HepG2 (cell line): Measurements from ENCODE around the gene CYBC1. TPM values are rescaled to one million over a fixed set of nuclear protein-coding genes. Genes with fewer than 3 reads are reported as not detected.

ENCODE experiments used
- ATAC-seq: fragments of 200-7000 bp; cut with Tn5 transposase; 3 replicates; pipeline ENCODE4 v1.9.1; 2020; ENCODE audit warnings: mild to moderate bottlenecking, moderate library complexity
- BruUV-seq: library from RNA; stranded (reverse); fragments of 400-500 nt; replicated peaks from 2 replicates; lab custom pipeline; 2021; lab: Mats Ljungman, UMichigan
- CTCF ChIA-PET: fragments of 300-600 bp; formaldehyde crosslinking; extraction: SDS; loops from one replicate; lab custom pipeline; 2021; ENCODE audit warnings: low total read pairs, inconsistent platforms, low intra/inter-chr PET ratio; lab: Yijun Ruan, JAX
- POLR2A ChIA-PET: fragments of 350-600 bp; sonication (Branson Sonifier 250); formaldehyde crosslinking; loops from one replicate; lab custom pipeline; 2020; ENCODE audit warnings: antibody characterized with exemption, inconsistent platforms; lab: Yijun Ruan, JAX
- DNase-seq: peaks from one replicate; pipeline ENCODE4 v3.0.0-alpha.2; 2015; ENCODE audit warnings: low spot score
- FAIRE-seq: peaks from 3 replicates; lab custom pipeline; 2011; peaks lifted over from hg19 to GRCh38; lab: Jason Lieb, UNC
- H2AFZ ChIP-seq: one replicate; pipeline ENCODE4 v1.6.1; 2011; ENCODE audit warnings: low read length, inconsistent platforms
- H3K27ac ChIP-seq: fragments of 300-600 bp; 3 replicates; pipeline ENCODE4 v1.8.0; 2011; ENCODE audit warnings: mixed run types, mild to moderate bottlenecking, mixed read lengths, low read length, inconsistent platforms; ENCODE audit not compliant: insufficient read depth; ENCODE audit errors: extremely low read length
- H3K27me3 ChIP-seq, 2 experiments: fragments of 200-600 bp in 1 of 2; 2 replicates in 1 of 2; 3 replicates in 1 of 2; pipeline versions ENCODE4 v1.6.0 to v1.8.0; 2011; ENCODE audit warnings: low read length in 2 of 2, mild to moderate bottlenecking in 2 of 2, moderate library complexity in 2 of 2, inconsistent platforms in 1 of 2; ENCODE audit not compliant: insufficient read depth in 2 of 2, control insufficient read depth in 1 of 2
- H3K36me3 ChIP-seq, 2 experiments: fragments of 200-600 bp in 1 of 2; replicated peaks in 1 of 2; 2 replicates in 1 of 2; 3 replicates in 1 of 2; pipeline versions ENCODE4 v1.5.1 to v1.8.0; 2011; ENCODE audit warnings: low read length in 2 of 2, inconsistent platforms in 1 of 2; ENCODE audit not compliant: insufficient read depth in 2 of 2, control insufficient read depth in 1 of 2
- H3K4me1 ChIP-seq: 2 replicates; pipeline ENCODE4 v1.5.1; 2012; ENCODE audit warnings: low read length, inconsistent platforms; ENCODE audit not compliant: insufficient read depth
- H3K4me2 ChIP-seq: 2 replicates; pipeline ENCODE4 v1.6.0; 2011; ENCODE audit warnings: low read depth, low read length, inconsistent platforms
- H3K4me3 ChIP-seq, 3 experiments: fragments of 200-600 bp in 1 of 3; sonication (generic), shearing (Covaris generic) in 1 of 3; replicated peaks in 1 of 3; 2 replicates each; pipeline ENCODE4 v1.5.1; 2011 to 2016; ENCODE audit warnings: low read length in 3 of 3, inconsistent platforms in 2 of 3, low read depth in 2 of 3, mild to moderate bottlenecking in 2 of 3, control low read depth in 1 of 3, mixed read lengths in 1 of 3; ENCODE audit not compliant: insufficient read depth in 1 of 3
- H3K79me2 ChIP-seq: one replicate; pipeline ENCODE4 v1.6.1; 2011; ENCODE audit warnings: low read length, inconsistent platforms; ENCODE audit not compliant: insufficient read depth
- H3K9ac ChIP-seq: 2 replicates; pipeline ENCODE4 v1.6.0; 2011; ENCODE audit warnings: mild to moderate bottlenecking, low read depth, low read length, inconsistent platforms; ENCODE audit not compliant: insufficient read depth
- H3K9me3 ChIP-seq: 2 replicates; pipeline ENCODE4 v1.5.1; 2012; ENCODE audit warnings: mild to moderate bottlenecking, low read length
- H4K20me1 ChIP-seq: 2 replicates; pipeline ENCODE4 v1.6.0; 2011; ENCODE audit warnings: inconsistent platforms, mild to moderate bottlenecking, low read length, moderate library complexity; ENCODE audit not compliant: insufficient read depth
- AKAP8 ChIP-seq: sonication (generic); formaldehyde crosslinking; IDR thresholded peaks from 2 replicates; pipeline ENCODE4 v1.5.1; 2020; ENCODE audit warnings: mild to moderate bottlenecking, missing genetic modification reagents
- DNMT1 ChIP-seq: sonication (generic); formaldehyde crosslinking; IDR thresholded peaks from 2 replicates; pipeline ENCODE4 v1.5.1; 2020; ENCODE audit warnings: mild to moderate bottlenecking, missing genetic modification reagents
- HOXA7 ChIP-seq: sonication (generic); formaldehyde crosslinking; IDR thresholded peaks from 2 replicates; pipeline ENCODE4 v1.8.1; 2022; ENCODE audit warnings: mild to moderate bottlenecking, missing genetic modification reagents, moderate library complexity
- POLR2A ChIP-seq, 2 experiments: IDR thresholded peaks; 2 replicates each; pipeline ENCODE4 v1.6.1; 2011; ENCODE audit warnings: low read depth in 2 of 2, low read length in 2 of 2, mild to moderate bottlenecking in 1 of 2, moderate library complexity in 1 of 2; ENCODE audit not compliant: insufficient read depth in 1 of 2
- RBFOX2 ChIP-seq: fragments of 200-400 bp; formaldehyde crosslinking; IDR thresholded peaks from 2 replicates; pipeline ENCODE4 v1.6.1; 2017; ENCODE audit warnings: low read depth, mild to moderate bottlenecking, low read length
- WIZ ChIP-seq: sonication (generic); formaldehyde crosslinking; IDR thresholded peaks from 2 replicates; pipeline ENCODE4 v1.5.1; 2020; ENCODE audit warnings: mild to moderate bottlenecking, missing genetic modification reagents
- WGBS: methylation state at CpG from one replicate; pipeline ENCODE4 v1.1.6; 2017; ENCODE audit warnings: low lambda C conversion rate; 5-methylcytosine and 5-hydroxymethylcytosine counted together
- in situ Hi-C: cut with HindIII; loops from 2 replicates; pipeline ENCODE4 v1.10.0; 2017; ENCODE audit warnings: low pct_unique_long_range_greater_than_20kb; ENCODE audit not compliant: extremely low pct_ligation_motif_present
- intact Hi-C: fragments of 100-400 bp; cut with micrococcal nuclease; formaldehyde crosslinking; loops from one replicate; pipeline ENCODE4 v1.10.0; 2022; ENCODE audit not compliant: unreplicated experiment
- polyA plus RNA-seq, 8 experiments: library from polyadenylated mRNA; depleted of rRNA in 3 of 8; stranded (reverse) in 7 of 8; unstranded in 1 of 8; fragments of >200 nt; fragmentation: Illumina TruSeq in 4 of 8; extraction: Trizol in 4 of 8; gene quantifications; 2 replicates each; pipeline versions ENCODE4 v1.2.1 to v1.2.3, GENCODE V29; 2011 to 2016; ENCODE audit warnings: low read depth in 4 of 8, missing spikeins in 1 of 8, mixed read lengths in 1 of 8; ENCODE audit not compliant: insufficient read depth in 1 of 8
- total RNA-seq, 5 experiments: library from RNA; depleted of rRNA; stranded (reverse); fragments of >200 nt; fragmentation: Illumina TruSeq; extraction: Trizol; gene quantifications; 2 replicates each; pipeline ENCODE4 v1.2.3, GENCODE V29; 2016; ENCODE audit warnings: low read depth in 1 of 5
- TF ChIP-seq, protein P1 (sequence below): sonication (generic); formaldehyde crosslinking; IDR thresholded peaks from 2 replicates; pipeline ENCODE4 v1.4.0; 2020; ENCODE audit warnings: missing genetic modification reagents

The CYBC1 gene
- total and polyA plus RNA-seq, 2 of the 13 experiments (the other 11 are each of a cell fraction or from before 2014, with no cell fraction given), result 43.4 to 44.1 TPM

DNA sequence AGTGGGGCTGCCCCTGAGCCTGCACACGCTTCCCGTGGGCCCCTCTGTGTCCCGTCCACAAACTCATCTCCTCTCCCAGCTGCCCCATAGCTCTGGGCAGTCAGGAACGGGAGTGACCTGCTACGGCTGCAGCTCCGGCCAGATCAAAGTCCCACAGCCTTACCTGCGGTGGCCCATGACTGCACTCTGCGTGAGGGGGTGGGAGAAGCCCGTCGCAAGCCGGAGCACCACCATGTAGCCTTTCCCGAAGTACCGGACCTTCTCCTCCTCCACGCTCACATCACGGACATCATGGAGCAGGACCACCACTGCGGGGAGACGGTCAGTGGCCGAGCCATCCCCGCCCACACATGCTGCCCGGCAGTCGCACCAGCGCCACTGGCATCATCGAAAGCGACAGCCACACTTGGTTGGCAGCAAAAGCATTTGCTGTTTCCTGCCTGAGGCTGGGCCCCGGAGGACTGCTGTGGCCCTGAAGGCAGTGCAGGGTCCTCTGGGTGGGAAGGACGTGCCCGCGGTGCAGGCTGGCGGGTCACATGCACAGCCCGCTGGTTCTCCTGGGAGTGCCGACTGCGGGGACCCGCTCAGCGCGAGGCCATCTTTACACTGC lies 6.2 kb downstream of the CYBC1 start:
- Histone ChIP-seq H3K4me2 (no peak overlapping the region), H3K79me2 (peaks cover 6% of the 10 kb centered on the region), H2AFZ (no peak overlapping the region), H3K27me3 (no peaks in the 10 kb centered on the region), H3K4me3 (no peak overlapping the region), H3K9ac (no peak overlapping the region), H3K9me3 (no peaks in the 10 kb centered on the region)
- no TSS peak for BruUV-seq
- 86% methylated on average over 22 of the region's 35 CpGs for WGBS
- ATAC-seq, result no peak
- ChIA-PET POLR2A (no interaction called here), CTCF (no interaction called here)
- in situ Hi-C loops, result no loop called here
- TF ChIP-seq DNMT1 (0 out of 2 replicates have a peak, but pooled peaks have one; percentile 42), HOXA7 (no peak), POLR2A (IDR thresholded peaks at IDR 0.05; ENCODE audit: insufficient read depth in 1 of 2, low read depth in 2 of 2, low read length in 2 of 2) (peak in 1 of 2 experiments; percentile 25; a peak in 1 of 4 replicates), RBFOX2 (0 out of 2 replicates have a peak, but pooled peaks have one; percentile 24), AKAP8 (CRISPR knock-in tag) (0 out of 2 replicates have a peak, but pooled peaks have one; percentile 38), WIZ (no peak)
- TF ChIP-seq, protein P1, sequence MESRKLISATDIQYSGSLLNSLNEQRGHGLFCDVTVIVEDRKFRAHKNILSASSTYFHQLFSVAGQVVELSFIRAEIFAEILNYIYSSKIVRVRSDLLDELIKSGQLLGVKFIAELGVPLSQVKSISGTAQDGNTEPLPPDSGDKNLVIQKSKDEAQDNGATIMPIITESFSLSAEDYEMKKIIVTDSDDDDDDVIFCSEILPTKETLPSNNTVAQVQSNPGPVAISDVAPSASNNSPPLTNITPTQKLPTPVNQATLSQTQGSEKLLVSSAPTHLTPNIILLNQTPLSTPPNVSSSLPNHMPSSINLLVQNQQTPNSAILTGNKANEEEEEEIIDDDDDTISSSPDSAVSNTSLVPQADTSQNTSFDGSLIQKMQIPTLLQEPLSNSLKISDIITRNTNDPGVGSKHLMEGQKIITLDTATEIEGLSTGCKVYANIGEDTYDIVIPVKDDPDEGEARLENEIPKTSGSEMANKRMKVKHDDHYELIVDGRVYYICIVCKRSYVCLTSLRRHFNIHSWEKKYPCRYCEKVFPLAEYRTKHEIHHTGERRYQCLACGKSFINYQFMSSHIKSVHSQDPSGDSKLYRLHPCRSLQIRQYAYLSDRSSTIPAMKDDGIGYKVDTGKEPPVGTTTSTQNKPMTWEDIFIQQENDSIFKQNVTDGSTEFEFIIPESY (CRISPR knock-in tag), result peak; percentile 42; the same call in 1 of the 2 replicates
- TF ChIP-seq, all 625 proteins: peak for 5
- peaks cover 6 to 9% of the 10 kb centered on the region in 2 experiments for H3K36me3 ChIP-seq
- no peaks in the 10 kb centered on the region for H4K20me1 ChIP-seq
- FAIRE-seq (no peak), DNase-seq (no peak)
- intact Hi-C loops, result no loop called here
- no peak overlapping the region for H3K27ac ChIP-seq
- peaks cover 5% of the 10 kb centered on the region for H3K4me1 ChIP-seq
